ENCODE measurements around the gene FBXL7.

DNA sequence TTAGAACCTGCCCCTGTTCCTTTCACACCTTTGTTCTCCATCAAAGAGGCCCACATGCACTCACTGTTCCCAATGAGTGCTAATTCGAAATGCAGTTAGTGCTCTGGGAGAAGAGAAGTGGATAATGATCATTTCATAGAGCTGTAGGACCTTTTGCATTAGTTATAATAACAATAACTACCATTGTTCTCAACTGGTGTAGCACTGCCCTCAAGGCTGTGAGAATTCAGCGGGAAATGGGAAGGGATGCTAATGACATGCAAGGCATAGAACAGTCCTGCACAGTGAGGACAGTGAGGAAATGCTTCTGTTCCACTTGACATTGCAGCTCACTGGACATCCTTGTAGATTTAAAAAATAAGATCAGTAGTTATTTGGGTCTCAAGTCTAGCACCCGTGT lies 187.4 kb downstream of the FBXL7 start:
- TF ChIP-seq EZH2phosphoT487 (IDR thresholded peaks at IDR 0.05; ENCODE audit: insufficient read depth, low read depth), result no peak
- TF ChIP-seq EZH2 (IDR thresholded peaks at IDR 0.05; ENCODE audit: insufficient read depth, poor library complexity, severe bottlenecking), result no peak

All from GM23248 (cell line).